Activated naive CD4-positive, alpha-beta T cell treated with anti-CD3 and anti-CD28 coated beads, Interleukin-2, amount 50 U/mL, for 24 hours (primary cell): Measurements from ENCODE around the gene APBA3.

Experiments
- H3K27ac Mint-ChIP-seq: one replicate; pipeline ENCODE4 v1.8.0; 2021; ENCODE audit warnings: mild to moderate bottlenecking, mixed read lengths
- H3K27me3 Mint-ChIP-seq: one replicate; pipeline ENCODE4 v1.8.0; 2021; ENCODE audit warnings: mixed read lengths
- H3K36me3 Mint-ChIP-seq: one replicate; pipeline ENCODE4 v1.8.0; 2021; ENCODE audit warnings: mixed read lengths
- H3K4me1 Mint-ChIP-seq: one replicate; pipeline ENCODE4 v1.8.0; 2021; ENCODE audit warnings: mixed read lengths
- H3K4me3 Mint-ChIP-seq: one replicate; pipeline ENCODE4 v1.8.0; 2021; ENCODE audit warnings: mild to moderate bottlenecking, mixed read lengths
- H3K9me3 Mint-ChIP-seq: one replicate; pipeline ENCODE4 v1.8.0; 2021; ENCODE audit warnings: mixed read lengths

Gene APBA3

GRCh38 chr19:3761382-3762129 is at the start of gene APBA3:
TSS of gene APBA3 (minus strand) at chr19:3761692. CDS start at chr19:3760264, 1,428 bp downstream.
- Mint-ChIP-seq H3K27ac (peak within 1 kb of the TSS; percentile 100), H3K27me3 (no peaks in the 10 kb centered on the region), H3K36me3 (peaks cover 6% of the 10 kb centered on the region), H3K4me1 (peaks cover 38% of the 10 kb centered on the region), H3K4me3 (peak within 1 kb of the TSS; percentile 99), H3K9me3 (no peaks in the 10 kb centered on the region)

- Mint-ChIP-seq H3K27me3 (no peaks in the 10 kb centered on the region), H3K27ac (no peak overlapping the region), H3K4me3 (no peak overlapping the region)
Measured at GRCh38 chr19:3810708-3811355, 49.3 kb upstream of the APBA3 start.

GRCh38 chr19:3809881-3810707 is 48.6 kb upstream of the APBA3 start:
- Mint-ChIP-seq H3K36me3 (peaks cover 2% of the 10 kb centered on the region), H3K27ac (no peak overlapping the region), H3K4me1 (peaks cover 33% of the 10 kb centered on the region), H3K9me3 (no peaks in the 10 kb centered on the region), H3K27me3 (no peaks in the 10 kb centered on the region), H3K4me3 (no peak overlapping the region)

More at GRCh38 chr19:3810708-3811355, 49.3 kb upstream of the APBA3 start:
- Mint-ChIP-seq H3K4me1 (peaks cover 35% of the 10 kb centered on the region), H3K9me3 (no peaks in the 10 kb centered on the region), H3K36me3 (peaks cover 2% of the 10 kb centered on the region)

- H3K4me3 Mint-ChIP-seq = no peak overlapping the region
- H3K9me3 Mint-ChIP-seq = no peaks in the 10 kb centered on the region
- H3K27ac Mint-ChIP-seq = peak overlapping the region; percentile 55
- H3K27me3 Mint-ChIP-seq = no peaks in the 10 kb centered on the region
- peaks cover 2% of the 10 kb centered on the region for H3K36me3 Mint-ChIP-seq
- peaks cover 24% of the 10 kb centered on the region for H3K4me1 Mint-ChIP-seq
Measured at GRCh38 chr19:3808420-3809143, 47.1 kb upstream of the APBA3 start.

- H3K4me1 Mint-ChIP-seq = peaks cover 17% of the 10 kb centered on the region
- H3K9me3 Mint-ChIP-seq = no peaks in the 10 kb centered on the region
- H3K4me3 Mint-ChIP-seq = no peak overlapping the region
- peaks cover 2% of the 10 kb centered on the region for H3K36me3 Mint-ChIP-seq
- no peaks in the 10 kb centered on the region for H3K27me3 Mint-ChIP-seq
- H3K27ac Mint-ChIP-seq = peak overlapping the region; percentile 86
Measured at GRCh38 chr19:3807574-3808354, 46.3 kb upstream of the APBA3 start.

GRCh38 chr19:3807131-3807480 is 45.6 kb upstream of the APBA3 start:
- peaks cover 11% of the 10 kb centered on the region for H3K4me1 Mint-ChIP-seq
- no peak overlapping the region for H3K27ac Mint-ChIP-seq

GRCh38 chr19:3805859-3806258 is 44.4 kb upstream of the APBA3 start:
- H3K36me3 Mint-ChIP-seq = no peaks in the 10 kb centered on the region
- H3K27me3 Mint-ChIP-seq = no peaks in the 10 kb centered on the region
- H3K27ac Mint-ChIP-seq = no peak overlapping the region
- H3K9me3 Mint-ChIP-seq = no peaks in the 10 kb centered on the region
- H3K4me1 Mint-ChIP-seq = peaks cover 18% of the 10 kb centered on the region
- H3K4me3 Mint-ChIP-seq = no peak overlapping the region

More at GRCh38 chr19:3807131-3807480, 45.6 kb upstream of the APBA3 start:
- H3K9me3 Mint-ChIP-seq = no peaks in the 10 kb centered on the region
- H3K36me3 Mint-ChIP-seq = no peaks in the 10 kb centered on the region
- H3K4me3 Mint-ChIP-seq = no peak overlapping the region
- H3K27me3 Mint-ChIP-seq = no peaks in the 10 kb centered on the region

GRCh38 chr19:3804429-3804828 is 42.9 kb upstream of the APBA3 start:
- H3K36me3 Mint-ChIP-seq = no peaks in the 10 kb centered on the region
- H3K27me3 Mint-ChIP-seq = no peaks in the 10 kb centered on the region

GRCh38 chr19:3803986-3804385 is 42.5 kb upstream of the APBA3 start:
- no peak overlapping the region for H3K4me3 Mint-ChIP-seq
- H3K4me1 Mint-ChIP-seq = peaks cover 28% of the 10 kb centered on the region
- H3K27me3 Mint-ChIP-seq = no peaks in the 10 kb centered on the region
- no peaks in the 10 kb centered on the region for H3K36me3 Mint-ChIP-seq
- H3K9me3 Mint-ChIP-seq = no peaks in the 10 kb centered on the region
- H3K27ac Mint-ChIP-seq = peak overlapping the region; percentile 74

More at GRCh38 chr19:3804429-3804828, 42.9 kb upstream of the APBA3 start:
- Mint-ChIP-seq H3K27ac (no peak overlapping the region), H3K4me3 (no peak overlapping the region), H3K4me1 (peaks cover 24% of the 10 kb centered on the region), H3K9me3 (no peaks in the 10 kb centered on the region)

GRCh38 chr19:3803114-3803888 is 41.8 kb upstream of the APBA3 start:
- Mint-ChIP-seq H3K27me3 (no peaks in the 10 kb centered on the region), H3K4me3 (no peak overlapping the region), H3K27ac (peak overlapping the region; percentile 41), H3K9me3 (no peaks in the 10 kb centered on the region), H3K36me3 (no peaks in the 10 kb centered on the region), H3K4me1 (peaks cover 30% of the 10 kb centered on the region)

- Mint-ChIP-seq H3K36me3 (peaks cover 2% of the 10 kb centered on the region), H3K9me3 (peaks cover 5% of the 10 kb centered on the region), H3K4me1 (peaks cover 35% of the 10 kb centered on the region), H3K4me3 (peak overlapping the region; percentile 63), H3K27ac (no peak overlapping the region), H3K27me3 (no peaks in the 10 kb centered on the region)
Measured at GRCh38 chr19:3801412-3802096, 40.1 kb upstream of the APBA3 start.

GRCh38 chr19:3800996-3801395 is 39.5 kb upstream of the APBA3 start:
- Mint-ChIP-seq H3K27me3 (no peaks in the 10 kb centered on the region), H3K4me1 (peaks cover 35% of the 10 kb centered on the region), H3K4me3 (no peak overlapping the region), H3K9me3 (peaks cover 5% of the 10 kb centered on the region), H3K36me3 (peaks cover 2% of the 10 kb centered on the region), H3K27ac (no peak overlapping the region)

- Mint-ChIP-seq H3K9me3 (peaks cover 5% of the 10 kb centered on the region), H3K4me3 (peak overlapping the region; percentile 71), H3K36me3 (peaks cover 2% of the 10 kb centered on the region), H3K27ac (peak overlapping the region; percentile 15), H3K27me3 (no peaks in the 10 kb centered on the region), H3K4me1 (peaks cover 25% of the 10 kb centered on the region)
Measured at GRCh38 chr19:3798137-3798536, 36.6 kb upstream of the APBA3 start.
